Gastroesophageal sphincter (tissue), 3 donors: ENCODE measurements around the gene ANKRD65.

Source experiments
- CTCF ChIP-seq, 4 experiments: fragments of 200-600 bp in 2 of 4; fragments of 450-650 bp in 2 of 4; sonication (generic) in 1 of 4; IDR thresholded peaks; one replicate each; pipeline ENCODE4 v1.5.1; 2017 to 2019; ENCODE audit warnings: antibody characterized with exemption in 4 of 4, mild to moderate bottlenecking in 2 of 4, moderate library complexity in 2 of 4
- EP300 ChIP-seq: sonication (generic); formaldehyde crosslinking; IDR thresholded peaks from one replicate; pipeline ENCODE4 v1.6.1; 2017; ENCODE audit warnings: antibody characterized with exemption, mild to moderate bottlenecking
- POLR2A ChIP-seq, 2 donors: fragments of 450-650 bp; IDR thresholded peaks; one replicate each; pipeline ENCODE4 v1.6.1; 2017; ENCODE audit warnings: antibody characterized with exemption in 2 of 2, mild to moderate bottlenecking in 2 of 2, moderate library complexity in 1 of 2
- POLR2AphosphoS5 ChIP-seq: sonication (generic); formaldehyde crosslinking; IDR thresholded peaks from one replicate; pipeline ENCODE4 v1.6.1; 2017; ENCODE audit warnings: antibody characterized with exemption

- TF ChIP-seq EP300 (no peak), POLR2AphosphoS5 (no peak), CTCF (IDR thresholded peaks at IDR 0.05) (no peak), POLR2A (IDR thresholded peaks at IDR 0.05) (no peak)
Observed at GRCh38 chr1:1415751-1416150, 5.3 kb downstream of the ANKRD65 start.
